ENCODE measurements around the gene NPHP4.

- TF ChIP-seq KAT7 (CRISPR knock-in tag; IDR thresholded peaks at IDR 0.05; ENCODE audit: borderline replicate concordance) (no peak), RORB (CRISPR knock-in tag; IDR thresholded peaks at IDR 0.05) (no peak), CTCF (IDR thresholded peaks at IDR 0.05) (0 out of 2 replicates have a peak, but pooled peaks have one; percentile 15)
Measured at GRCh38 chr1:5915587-5916571, 76.3 kb downstream of the NPHP4 start.
